Urothelium cell line (cell line): Measurements from ENCODE around the gene SDHAF1.
"Not testable (repeated sequence)": the region's sequence is repeated elsewhere in the genome, so short reads cannot be mapped to it uniquely, and the experiment has no call there.

Source experiments
- DNase-seq: peaks from one replicate; pipeline ENCODE4 v3.0.0; 2011; ENCODE audit warnings: low spot score, mixed read lengths
- FAIRE-seq: peaks from 2 replicates; lab custom pipeline; 2011; peaks lifted over from hg19 to GRCh38; lab: Jason Lieb, UNC

SDHAF1 gene

DNA sequence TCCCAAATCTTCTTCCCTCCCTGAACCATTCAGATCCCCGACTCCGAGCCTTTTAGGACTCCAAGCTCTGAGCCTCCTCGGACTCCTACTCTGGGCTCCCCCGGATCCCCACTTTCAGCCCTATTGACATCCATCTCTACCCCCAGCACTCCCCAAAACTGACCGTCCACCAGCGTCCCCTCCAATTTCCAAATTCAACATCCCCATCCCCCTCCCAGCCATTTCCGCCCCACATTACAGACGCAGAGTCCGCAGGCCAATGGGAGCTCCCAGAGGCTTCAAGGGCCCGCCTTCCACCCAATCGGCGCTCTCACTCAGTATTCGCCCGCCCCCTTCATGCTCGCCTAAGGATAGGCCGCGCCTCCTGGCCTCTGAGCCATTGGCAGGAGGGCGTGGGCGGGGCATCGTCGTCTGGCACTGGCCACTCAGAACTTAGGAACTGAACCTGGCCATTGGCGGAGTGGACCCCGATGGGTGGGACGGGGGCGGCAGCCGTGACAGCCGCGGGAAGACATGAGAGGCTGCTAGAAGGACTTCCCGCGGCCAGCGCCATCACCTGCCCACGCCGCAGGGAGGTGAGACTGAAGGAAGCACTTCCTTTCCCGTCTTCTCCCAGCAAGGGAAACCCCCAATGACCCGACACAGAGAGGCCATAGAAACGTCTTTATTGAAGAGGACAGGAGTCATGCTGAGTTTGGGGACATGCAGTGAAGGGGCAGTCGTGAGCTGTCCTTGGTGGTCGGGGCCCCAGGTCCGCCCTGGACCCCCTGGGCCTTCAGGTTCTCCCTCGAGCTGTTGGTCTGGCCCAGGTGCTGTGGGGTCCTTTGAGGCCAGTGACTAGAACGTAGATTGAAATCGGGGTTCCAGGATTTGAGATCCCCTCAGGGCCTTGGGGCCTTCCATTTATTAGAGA lies 19.3 kb downstream of the SDHAF1 start, which contains the start of gene ALKBH6:
Gene ALKBH6 (minus strand): TSS at position 202 of the 913 bp plus-strand sequence. CDS start 816 bp downstream, outside the sequence.
- DNase-seq (peak; percentile 98), FAIRE-seq (peak; percentile 81)

DNA sequence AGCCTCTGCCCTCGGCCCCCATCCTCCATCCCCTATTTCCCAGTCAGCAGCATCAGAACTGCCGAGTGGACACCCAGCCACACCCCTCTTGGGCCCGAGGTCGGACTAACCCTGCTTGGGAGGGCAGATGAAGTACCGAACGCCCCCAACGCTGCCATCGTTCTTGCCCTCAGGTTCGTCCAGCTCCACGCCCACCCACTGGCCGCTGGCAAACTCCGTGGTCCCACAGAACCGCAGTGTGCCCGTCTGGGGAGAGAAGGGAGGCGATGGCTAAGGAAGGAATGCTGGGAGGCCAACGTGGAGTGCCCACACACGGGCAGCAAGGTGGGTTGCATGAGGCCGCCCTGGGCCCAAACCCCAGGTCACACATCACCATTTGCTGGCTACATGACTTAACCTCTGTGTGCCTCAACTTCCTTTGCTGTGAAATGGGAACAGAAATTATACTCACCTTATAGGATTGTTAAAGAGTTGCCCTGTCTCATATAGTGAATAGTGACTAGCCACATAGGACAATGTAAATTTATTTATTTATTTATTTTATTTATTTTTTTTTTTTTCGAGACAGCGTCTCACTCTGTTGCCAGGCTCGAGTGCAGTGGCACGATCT lies 24.2 kb downstream of the SDHAF1 start:
- DNase-seq (no peak), FAIRE-seq (no peak)

GRCh38 chr19:36023432-36023831 lies 28.4 kb downstream of the SDHAF1 start:
- DNase-seq = no peak
- FAIRE-seq = no peak

DNA sequence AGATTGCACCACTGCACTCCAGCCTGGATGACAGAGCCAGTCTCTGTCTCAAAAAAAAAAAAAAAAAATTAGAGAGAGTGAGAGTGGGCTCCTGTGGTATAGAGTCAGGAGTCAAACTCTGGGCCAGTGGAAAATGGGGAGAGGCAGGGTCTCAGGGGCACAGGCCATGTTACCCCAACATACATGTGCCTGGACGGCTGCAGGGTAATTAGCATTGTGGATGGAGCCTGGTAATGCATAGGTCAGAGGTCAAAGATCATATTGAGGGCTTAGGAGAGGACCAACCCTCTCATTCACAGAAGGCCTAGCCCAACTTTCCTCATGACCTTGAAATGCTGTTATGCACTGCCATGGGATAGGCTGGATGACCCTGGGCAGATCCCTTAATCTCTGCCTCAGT lies 30.6 kb downstream of the SDHAF1 start:
- DNase-seq (no peak), FAIRE-seq (no peak)

DNA sequence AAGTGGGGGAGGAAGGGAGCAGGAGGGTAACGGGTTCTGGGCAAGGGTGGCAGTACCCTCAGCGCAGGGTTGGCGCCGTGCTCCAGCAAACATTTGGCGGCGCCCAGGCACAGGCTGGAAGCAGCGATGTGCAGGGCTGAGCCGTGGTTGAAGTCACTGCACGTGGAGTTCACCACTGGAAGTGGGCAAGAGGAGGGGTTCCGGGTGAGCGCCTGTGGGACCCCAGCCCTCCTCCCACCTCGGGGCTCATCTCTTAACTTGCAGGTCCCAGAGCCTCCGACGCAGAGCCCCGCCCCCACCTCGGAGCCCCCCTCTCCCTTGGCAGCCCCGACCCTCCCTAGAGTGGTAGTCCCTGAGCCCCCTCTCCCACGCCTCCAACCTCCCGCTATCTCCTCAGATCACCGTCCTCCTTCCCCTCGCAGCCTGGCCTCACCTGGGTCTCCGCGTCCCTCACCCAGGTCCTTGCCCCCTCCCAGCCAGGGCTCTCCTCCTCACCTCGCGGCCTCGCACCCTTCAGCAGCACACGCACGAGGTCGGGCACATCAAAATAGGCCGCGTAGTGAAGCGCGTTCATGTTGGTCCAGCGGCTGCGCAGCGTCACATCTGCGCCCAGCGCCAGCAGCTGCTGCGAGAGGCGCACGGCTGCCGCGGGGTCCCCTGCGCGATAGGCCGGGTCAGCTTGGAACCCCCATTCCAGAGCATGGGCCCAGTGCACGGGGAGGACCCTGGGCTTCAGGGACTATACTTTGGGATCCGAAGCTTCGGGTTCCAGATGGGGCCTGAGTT lies 31.3 kb downstream of the SDHAF1 start:
- no peak for FAIRE-seq

DNA sequence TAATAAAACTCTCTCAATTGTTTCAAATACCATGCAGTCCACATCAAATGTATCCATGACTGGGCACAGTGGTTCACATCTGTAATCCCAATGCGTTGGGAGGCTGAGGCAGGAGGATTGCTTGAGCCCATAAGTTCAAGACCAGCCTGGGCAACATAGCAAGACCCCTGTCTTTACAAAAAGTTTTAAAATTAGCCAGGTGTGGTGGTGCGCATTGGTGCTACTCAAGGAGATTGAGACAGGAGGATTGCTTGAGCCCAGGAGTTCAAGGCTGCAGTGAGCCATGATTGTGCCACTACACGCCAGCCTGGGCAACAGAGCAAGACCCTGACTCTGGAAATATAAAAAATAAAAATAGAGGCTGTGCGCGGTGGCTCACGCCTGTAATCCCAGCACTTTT lies 32.7 kb downstream of the SDHAF1 start:
- FAIRE-seq (no peak), DNase-seq (no peak)

More for the DNA sequence above, 31.3 kb downstream of the SDHAF1 start:
- DNase-seq = no peak

- FAIRE-seq = no peak
Observed at GRCh38 chr19:36028313-36029041, 33.5 kb downstream of the SDHAF1 start.

GRCh38 chr19:36030264-36031148 lies 35.5 kb downstream of the SDHAF1 start:
- DNase-seq = no peak
- no peak for FAIRE-seq

More at GRCh38 chr19:36028313-36029041, 33.5 kb downstream of the SDHAF1 start:
- no peak for DNase-seq

- FAIRE-seq (no peak), DNase-seq (no peak)
Observed at GRCh38 chr19:36031308-36031707, 36.3 kb downstream of the SDHAF1 start.

DNA sequence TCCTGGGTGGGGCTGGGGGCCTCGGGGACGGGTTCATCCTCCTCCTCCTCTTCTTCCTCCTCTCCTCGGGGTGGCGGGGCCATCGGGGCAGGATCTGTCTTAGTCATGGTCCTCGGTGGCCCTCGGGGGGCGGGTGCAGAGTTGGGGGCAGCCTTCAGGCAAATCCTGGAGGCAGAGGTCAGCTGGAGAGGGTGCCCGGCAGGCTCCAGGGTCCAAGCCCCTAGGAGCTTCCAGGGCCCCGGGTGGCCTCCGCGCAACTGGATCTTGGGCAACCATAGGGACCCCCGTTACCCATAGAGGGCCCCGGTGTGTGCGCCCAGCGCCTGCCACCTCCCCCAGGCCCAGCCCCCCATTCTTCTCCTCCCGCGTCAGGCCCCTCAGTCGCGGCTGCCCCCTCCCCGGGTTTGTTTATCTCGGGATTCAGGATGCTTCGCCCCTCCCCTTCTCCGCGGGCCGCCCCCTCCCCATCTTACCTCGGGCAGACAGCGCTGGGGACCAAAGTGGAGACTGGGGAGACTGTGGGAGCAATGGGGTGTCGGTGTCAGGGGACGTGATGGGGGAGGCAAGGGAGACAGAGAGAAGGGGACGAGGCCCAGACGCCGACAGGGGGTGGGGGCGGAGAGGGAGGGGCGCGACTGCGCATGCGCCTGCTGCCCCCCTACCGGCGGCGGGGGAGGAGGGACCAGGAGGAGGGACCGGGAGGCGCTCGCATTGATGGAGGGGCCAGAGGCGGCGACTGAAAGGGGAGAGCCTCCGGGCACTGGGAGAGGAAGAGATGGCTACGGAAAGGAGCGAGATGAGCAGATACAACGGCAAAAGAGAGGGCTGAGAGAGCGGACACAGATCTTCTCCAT lies 37.5 kb downstream of the SDHAF1 start, which contains the start of gene CLIP3:
Gene CLIP3 (minus strand): TSS at position 623 of the 854 bp plus-strand sequence. CDS start 516 bp downstream, at position 107.
- FAIRE-seq (peak; percentile 87), DNase-seq (peak; percentile 97)

DNA sequence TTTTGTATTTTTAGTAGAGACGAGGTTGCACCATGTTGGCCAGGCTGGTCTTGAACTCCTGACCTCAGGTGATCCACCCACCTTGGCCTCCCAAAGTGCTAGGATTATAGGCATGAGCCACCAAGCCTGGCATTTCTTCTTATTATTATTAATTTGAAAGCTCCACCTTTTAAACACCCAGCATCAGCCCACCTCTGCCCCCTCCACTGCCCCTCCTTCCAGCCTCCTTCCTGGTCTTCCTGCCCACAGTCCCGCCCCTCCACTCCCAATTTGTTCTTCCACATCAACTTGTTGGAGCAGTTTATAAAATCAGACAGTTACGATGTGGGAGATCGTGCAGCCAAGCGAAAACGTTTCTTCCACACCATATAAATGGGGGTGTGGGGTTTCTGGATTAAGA lies 45.5 kb downstream of the SDHAF1 start:
- no peak for FAIRE-seq

GRCh38 chr19:36041092-36041491 lies 46.1 kb downstream of the SDHAF1 start:
- DNase-seq, FAIRE-seq: not testable (repeated sequence)

More for the DNA sequence above, 45.5 kb downstream of the SDHAF1 start:
- DNase-seq = no peak

- DNase-seq = peak; percentile 29
- no peak for FAIRE-seq
Observed at GRCh38 chr19:36041831-36042230, 46.8 kb downstream of the SDHAF1 start.

GRCh38 chr19:36043952-36044351 lies 49.0 kb downstream of the SDHAF1 start:
- DNase-seq (no peak), FAIRE-seq (no peak)
